Measurements from ENCODE around the gene KANSL1.

The KANSL1 gene

GRCh38 chr17:46167826-46168569 is 25.2 kb downstream of the KANSL1 start:
- TF ChIP-seq ZFP30 (CRISPR knock-in tag; IDR thresholded peaks at IDR 0.05), result no peak
- TF ChIP-seq ZC3H10 (CRISPR knock-in tag; IDR thresholded peaks at IDR 0.05), result no peak
- no peak for TF ChIP-seq SNAI2 (CRISPR knock-in tag; IDR thresholded peaks at IDR 0.05)
- no peak for TF ChIP-seq PPARA (CRISPR knock-in tag; IDR thresholded peaks at IDR 0.05; ENCODE audit: borderline replicate concordance)
- TF ChIP-seq ESRRG (CRISPR knock-in tag; IDR thresholded peaks at IDR 0.05), result no peak
- TF ChIP-seq, protein P1, sequence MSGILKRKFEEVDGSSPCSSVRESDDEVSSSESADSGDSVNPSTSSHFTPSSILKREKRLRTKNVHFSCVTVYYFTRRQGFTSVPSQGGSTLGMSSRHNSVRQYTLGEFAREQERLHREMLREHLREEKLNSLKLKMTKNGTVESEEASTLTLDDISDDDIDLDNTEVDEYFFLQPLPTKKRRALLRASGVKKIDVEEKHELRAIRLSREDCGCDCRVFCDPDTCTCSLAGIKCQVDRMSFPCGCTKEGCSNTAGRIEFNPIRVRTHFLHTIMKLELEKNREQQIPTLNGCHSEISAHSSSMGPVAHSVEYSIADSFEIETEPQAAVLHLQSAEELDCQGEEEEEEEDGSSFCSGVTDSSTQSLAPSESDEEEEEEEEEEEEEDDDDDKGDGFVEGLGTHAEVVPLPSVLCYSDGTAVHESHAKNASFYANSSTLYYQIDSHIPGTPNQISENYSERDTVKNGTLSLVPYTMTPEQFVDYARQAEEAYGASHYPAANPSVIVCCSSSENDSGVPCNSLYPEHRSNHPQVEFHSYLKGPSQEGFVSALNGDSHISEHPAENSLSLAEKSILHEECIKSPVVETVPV (CRISPR knock-in tag; IDR thresholded peaks at IDR 0.05), result no peak
- TF ChIP-seq CREB5 (CRISPR knock-in tag; IDR thresholded peaks at IDR 0.05; ENCODE audit: low read depth), result no peak
- TF ChIP-seq GLIS3 (CRISPR knock-in tag; IDR thresholded peaks at IDR 0.05), result no peak
- no peak for TF ChIP-seq ZNF8 (CRISPR knock-in tag; IDR thresholded peaks at IDR 0.05)
- TF ChIP-seq BACH2 (CRISPR knock-in tag; IDR thresholded peaks at IDR 0.05; ENCODE audit: borderline replicate concordance), result no peak
- TF ChIP-seq OSR1 (CRISPR knock-in tag; IDR thresholded peaks at IDR 0.05), result no peak
- ATAC-seq, result no peak

DNA sequence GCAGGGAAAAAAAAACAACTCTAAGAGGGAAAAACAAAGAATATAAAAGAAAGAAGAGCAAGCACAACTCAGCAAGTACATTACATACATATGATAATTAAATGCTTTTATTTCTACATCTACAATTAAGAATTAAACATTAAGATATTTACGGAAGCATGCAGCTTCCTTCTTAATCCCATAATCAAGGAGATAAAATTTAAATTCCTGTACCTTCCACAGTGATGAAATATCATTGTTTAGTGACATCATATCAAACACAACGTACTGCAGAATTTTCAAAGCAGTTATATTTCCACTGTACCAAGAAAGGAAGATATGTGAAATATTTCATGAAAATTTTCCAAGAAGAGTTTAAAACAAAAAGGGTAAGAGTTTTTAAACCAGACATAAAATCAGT is 26.0 kb downstream of the KANSL1 start:
- TF ChIP-seq ARNTL (CRISPR knock-in tag; IDR thresholded peaks at IDR 0.05; ENCODE audit: borderline replicate concordance, low read depth) (no peak), TSHZ2 (CRISPR knock-in tag; IDR thresholded peaks at IDR 0.05) (no peak), ESRRG (CRISPR knock-in tag; IDR thresholded peaks at IDR 0.05) (no peak), OSR1 (CRISPR knock-in tag; IDR thresholded peaks at IDR 0.05) (no peak), ISL1 (CRISPR knock-in tag; IDR thresholded peaks at IDR 0.05) (no peak), GLIS3 (CRISPR knock-in tag; IDR thresholded peaks at IDR 0.05) (no peak), SNAI2 (CRISPR knock-in tag; IDR thresholded peaks at IDR 0.05) (no peak), BACH2 (CRISPR knock-in tag; IDR thresholded peaks at IDR 0.05; ENCODE audit: borderline replicate concordance) (no peak), ZNF70 (CRISPR knock-in tag; IDR thresholded peaks at IDR 0.05) (no peak), PATZ1 (CRISPR knock-in tag; IDR thresholded peaks at IDR 0.05; ENCODE audit: borderline replicate concordance) (no peak), RARB (CRISPR knock-in tag; IDR thresholded peaks at IDR 0.05) (no peak), TOX (CRISPR knock-in tag; IDR thresholded peaks at IDR 0.05; ENCODE audit: borderline replicate concordance) (no peak), ZC3H10 (CRISPR knock-in tag; IDR thresholded peaks at IDR 0.05) (no peak), ZNF565 (CRISPR knock-in tag; conservative IDR thresholded peaks at IDR 0.05; ENCODE audit: low read depth) (no peak), CSDC2 (CRISPR knock-in tag; IDR thresholded peaks at IDR 0.05) (no peak)
- ATAC-seq, result no peak

DNA sequence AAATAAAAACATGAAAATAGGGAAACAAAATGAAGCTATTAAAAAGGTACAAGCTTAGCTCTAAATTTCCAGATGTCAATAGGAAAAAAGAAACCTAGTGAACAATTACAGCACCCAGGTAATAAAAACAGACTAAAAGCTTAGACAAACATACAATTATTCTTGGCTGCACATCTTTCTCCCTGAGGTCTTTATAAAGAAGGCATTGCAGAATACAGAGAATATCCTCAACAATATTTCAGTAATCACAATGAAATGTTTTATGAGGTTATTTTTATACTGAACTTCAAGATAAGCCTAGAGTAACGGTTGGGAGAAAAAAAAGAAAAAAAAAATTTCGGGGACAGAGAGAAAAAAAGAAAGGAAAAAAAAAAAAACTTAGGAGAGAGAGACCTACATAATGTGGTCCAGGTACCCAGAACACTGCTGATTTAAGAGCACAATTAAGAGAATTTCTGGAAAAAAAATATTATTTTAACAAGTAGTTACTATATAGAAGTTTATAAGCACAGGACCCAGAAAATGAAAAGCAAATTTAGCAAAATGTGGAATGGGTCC is 26.5 kb downstream of the KANSL1 start:
- ATAC-seq, result no peak
- TF ChIP-seq ZNF8 (CRISPR knock-in tag; IDR thresholded peaks at IDR 0.05), result no peak
- no peak for TF ChIP-seq ARNTL (CRISPR knock-in tag; IDR thresholded peaks at IDR 0.05; ENCODE audit: borderline replicate concordance, low read depth)
- no peak for TF ChIP-seq SNAI2 (CRISPR knock-in tag; IDR thresholded peaks at IDR 0.05)
- no peak for TF ChIP-seq CREB5 (CRISPR knock-in tag; IDR thresholded peaks at IDR 0.05; ENCODE audit: low read depth)
- no peak for TF ChIP-seq GLIS3 (CRISPR knock-in tag; IDR thresholded peaks at IDR 0.05)
- TF ChIP-seq OSR1 (CRISPR knock-in tag; IDR thresholded peaks at IDR 0.05), result no peak
- no peak for TF ChIP-seq ZNF565 (CRISPR knock-in tag; conservative IDR thresholded peaks at IDR 0.05; ENCODE audit: low read depth)
- TF ChIP-seq PPARA (CRISPR knock-in tag; IDR thresholded peaks at IDR 0.05; ENCODE audit: borderline replicate concordance), result no peak
- no peak for TF ChIP-seq ESRRG (CRISPR knock-in tag; IDR thresholded peaks at IDR 0.05)
- TF ChIP-seq RARB (CRISPR knock-in tag; IDR thresholded peaks at IDR 0.05), result no peak
- TF ChIP-seq TSHZ2 (CRISPR knock-in tag; IDR thresholded peaks at IDR 0.05), result no peak
- no peak for TF ChIP-seq ZFP30 (CRISPR knock-in tag; IDR thresholded peaks at IDR 0.05)
- TF ChIP-seq ISL1 (CRISPR knock-in tag; IDR thresholded peaks at IDR 0.05), result no peak
- TF ChIP-seq BACH2 (CRISPR knock-in tag; IDR thresholded peaks at IDR 0.05; ENCODE audit: borderline replicate concordance), result no peak
